G401 (cell line): ENCODE data around the gene IL17RD. TPM values are rescaled to one million over a fixed set of nuclear protein-coding genes. Genes with fewer than 3 reads are reported as not detected.

Experiments
- DNase-seq: peaks from one replicate; pipeline ENCODE4 v3.0.0-alpha.2; 2015; ENCODE audit warnings: low spot score
- in situ Hi-C: cut with HindIII; loops from 2 replicates; pipeline ENCODE4 v1.10.0; 2016; ENCODE audit warnings: low sequenced_read_pairs, mixed read lengths
- total RNA-seq: library from RNA; depleted of rRNA; stranded (reverse); fragments of >200 nt; shearing (Covaris generic); gene quantifications from 2 replicates; pipeline ENCODE4 v1.2.3, GENCODE V29; 2014; rRNA removed

IL17RD gene
- total RNA-seq, 1 experiment from 2014 or later = 48.2 TPM

DNA sequence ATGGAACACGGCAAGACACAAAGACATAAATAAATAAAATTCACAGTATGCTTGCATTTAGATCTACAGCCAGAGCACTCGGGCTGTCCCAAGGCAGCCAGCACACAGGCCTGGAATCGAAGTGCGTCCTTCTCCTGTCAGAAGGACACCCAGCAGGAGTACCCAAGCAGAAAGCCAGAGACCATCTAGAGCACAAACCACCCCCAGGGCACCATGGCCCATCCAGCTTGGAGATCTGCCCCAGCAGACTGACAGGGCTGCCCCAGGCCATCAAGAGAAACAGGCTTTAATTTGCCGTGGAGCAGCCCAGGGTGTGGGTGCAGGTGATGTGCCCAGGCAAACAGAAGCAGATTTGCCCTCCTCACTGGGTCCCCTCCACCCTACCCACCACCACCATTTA lies 112.5 kb downstream of the IL17RD start:
- in situ Hi-C loops = no loop called here
- no peak for DNase-seq

DNA sequence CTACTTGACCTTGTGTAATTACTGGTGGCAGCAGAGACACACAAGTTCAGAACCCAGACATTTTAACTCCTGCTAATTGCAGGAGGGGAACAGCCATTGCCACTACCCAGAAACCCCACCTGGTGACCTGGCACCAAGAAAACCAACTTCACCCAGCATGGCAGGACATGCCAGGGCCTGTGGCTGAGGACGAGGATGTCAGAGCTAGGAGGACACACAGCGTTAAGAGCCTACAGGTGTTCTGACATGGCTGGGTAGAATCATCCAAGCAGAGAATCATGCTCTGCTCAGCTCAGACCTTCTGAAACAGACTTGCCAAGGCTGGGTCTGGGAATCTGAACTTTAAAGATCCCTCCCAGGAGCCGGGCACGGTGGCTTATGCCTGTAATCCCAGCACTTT lies 116.4 kb downstream of the IL17RD start:
- in situ Hi-C loops = no loop called here
- DNase-seq = no peak

DNA sequence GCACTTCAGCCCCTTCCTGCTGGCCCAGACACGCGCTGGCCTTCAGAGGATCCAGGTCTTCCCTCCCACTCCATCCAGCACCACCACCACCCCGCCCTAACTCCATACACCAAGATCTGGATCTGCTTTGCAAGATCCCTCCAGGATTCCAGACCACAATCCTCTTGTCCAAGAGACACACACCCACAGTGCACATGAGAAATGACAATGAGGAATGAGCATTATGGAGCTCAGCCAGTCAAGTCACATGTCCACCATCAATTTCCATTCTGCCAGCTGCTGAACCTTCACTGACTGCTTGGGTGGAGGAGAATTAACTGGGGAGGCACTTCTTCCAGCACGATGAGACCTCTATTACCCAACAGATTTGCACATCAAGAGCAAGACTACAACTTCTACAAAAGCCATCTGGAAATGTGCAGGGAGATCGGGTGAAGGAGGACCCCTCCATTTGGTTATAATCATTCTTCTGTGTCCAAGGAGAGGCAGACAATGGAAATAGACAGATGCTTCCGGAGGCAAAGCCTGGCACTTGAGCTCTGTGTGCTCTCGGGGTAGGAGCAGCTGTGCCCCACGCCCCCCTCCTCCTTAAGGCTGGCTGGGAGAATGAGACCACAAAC lies 117.0 kb downstream of the IL17RD start:
- no peak for DNase-seq
- in situ Hi-C loops = no loop called here

DNA sequence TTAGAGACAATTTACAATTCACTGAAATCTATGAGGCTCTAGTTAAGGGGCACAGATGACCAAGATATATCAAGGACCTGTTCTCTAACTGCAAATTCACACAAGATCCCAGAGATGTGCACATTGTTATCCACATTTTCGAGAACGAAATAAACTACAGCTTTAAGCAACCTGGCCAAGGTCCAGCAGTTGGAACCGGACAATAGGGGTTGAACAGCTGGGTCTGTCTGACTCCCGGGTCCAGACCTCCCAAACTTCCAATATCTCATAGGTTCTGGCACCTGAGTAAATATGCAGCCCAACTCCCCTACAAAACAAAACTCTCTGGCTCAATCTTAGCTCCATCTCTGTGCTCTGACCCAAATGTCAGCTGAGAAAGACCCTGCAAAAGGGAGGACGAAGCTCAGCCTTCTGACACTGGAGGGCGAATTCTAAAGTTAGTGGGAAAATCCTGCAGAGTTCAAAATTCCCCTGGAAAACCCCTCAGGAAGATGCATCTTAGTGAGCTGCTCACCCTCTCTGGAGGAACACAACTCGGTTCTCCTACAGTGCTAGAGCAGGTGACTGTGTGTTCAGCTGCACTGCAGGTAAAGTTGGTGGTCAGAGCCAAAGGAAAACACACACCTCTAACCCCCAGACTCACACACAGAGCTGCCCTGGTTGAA lies 118.9 kb downstream of the IL17RD start:
- in situ Hi-C loops = no loop called here
- DNase-seq = no peak

DNA sequence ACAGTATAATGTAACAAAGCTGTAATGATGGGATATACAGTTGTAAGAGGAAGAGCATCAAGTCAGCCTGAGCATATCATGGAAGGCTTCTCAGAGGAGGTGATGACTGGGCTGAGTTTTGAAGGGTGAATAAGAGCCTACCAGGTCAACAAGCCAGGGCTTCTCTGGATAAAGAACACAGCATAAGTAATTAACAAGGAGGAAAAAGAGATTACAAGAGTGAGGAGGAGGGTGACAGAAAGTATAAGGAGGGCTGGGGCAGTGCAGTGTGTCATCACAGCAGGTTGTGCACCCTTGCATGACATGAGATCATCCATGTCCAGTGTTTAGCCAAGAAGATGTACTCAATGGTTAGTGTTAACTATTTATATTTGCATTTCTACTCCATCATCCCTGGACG lies 121.6 kb downstream of the IL17RD start:
- no peak for DNase-seq
- in situ Hi-C loops = no loop called here

DNA sequence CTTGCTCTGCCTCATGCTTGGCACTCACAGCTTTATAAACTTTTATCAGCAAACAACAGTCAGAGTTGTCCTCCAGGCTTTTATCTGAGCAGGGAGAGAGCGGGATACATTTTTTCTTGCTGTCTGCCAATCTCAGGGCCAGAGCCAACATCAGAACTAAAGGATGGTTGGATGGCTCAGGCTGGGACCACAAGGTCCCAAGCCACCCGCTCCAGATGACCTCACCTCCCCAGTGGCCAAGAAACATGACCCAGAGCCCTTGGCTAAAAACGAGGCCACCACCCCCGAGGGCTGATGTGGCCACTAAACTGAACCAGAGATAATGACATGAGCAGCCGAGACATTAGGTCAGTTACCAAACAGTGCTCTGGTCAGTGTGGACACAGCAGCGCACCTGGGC lies 123.5 kb downstream of the IL17RD start:
- no peak for DNase-seq
- in situ Hi-C loops = no loop called here

Other genes with a start within 250 kb of the IL17RD start
- not detected in 2 replicates for gene SPATA12, start 104.7 kb downstream of the IL17RD start, total RNA-seq
- 0.43 and 3.6 TPM in 2 replicates for gene HESX1, start 34.6 kb upstream of the IL17RD start, total RNA-seq
- gene APPL1, start 62.4 kb upstream of the IL17RD start, total RNA-seq = 68.8 and 76.3 TPM in 2 replicates
- not detected in 2 replicates for gene ASB14, start 127.3 kb upstream of the IL17RD start, total RNA-seq